ENCODE results near the gene AOX1.

AOX1 gene

GRCh38 chr2:200687922-200688920 is 102.4 kb downstream of the AOX1 start:
- CTCF ChIA-PET: interaction anchor here (0.8 kb wide), 1 partner anchor 25 kb away, joined by 3 read pairs; no protein-coding TSS in a partner anchor

GRCh38 chr2:200689115-200689514 is 103.3 kb downstream of the AOX1 start:
- ChIA-PET POLR2A (no interaction called here), CTCF (no interaction called here)
- no peak for TF ChIP-seq NFRKB (IDR thresholded peaks at IDR 0.05)
- no peak for DNase-seq (ENCODE audit: extremely low spot score)

More at GRCh38 chr2:200687922-200688920, 102.4 kb downstream of the AOX1 start:
- DNase-seq (ENCODE audit: extremely low spot score): no peak
- TF ChIP-seq L3MBTL2 (conservative IDR thresholded peaks at IDR 0.05) (no peak), FOXK2 (IDR thresholded peaks at IDR 0.05) (no peak), FOXM1 (IDR thresholded peaks at IDR 0.05; ENCODE audit: borderline replicate concordance) (no peak), TARDBP (IDR thresholded peaks at IDR 0.05) (no peak), BHLHE40 (IDR thresholded peaks at IDR 0.05; ENCODE audit: borderline replicate concordance) (no peak), ELF4 (IDR thresholded peaks at IDR 0.05) (no peak), PKNOX1 (IDR thresholded peaks at IDR 0.05) (no peak), LEF1 (IDR thresholded peaks at IDR 0.05; ENCODE audit: borderline replicate concordance) (no peak), HDGF (IDR thresholded peaks at IDR 0.05; ENCODE audit: borderline replicate concordance) (no peak), SUZ12 (IDR thresholded peaks at IDR 0.05) (no peak), ARNT (IDR thresholded peaks at IDR 0.05) (no peak), NFRKB (IDR thresholded peaks at IDR 0.05) (no peak)
- POLR2A ChIA-PET: no interaction called here

GRCh38 chr2:200693836-200694470 is 108.1 kb downstream of the AOX1 start:
- POLR2A ChIA-PET: no interaction called here
- no peak for DNase-seq (ENCODE audit: extremely low spot score)
- TF ChIP-seq TARDBP (IDR thresholded peaks at IDR 0.05): no peak
- no peak for TF ChIP-seq ELF4 (IDR thresholded peaks at IDR 0.05)
- TF ChIP-seq PKNOX1 (IDR thresholded peaks at IDR 0.05): no peak
- no peak for TF ChIP-seq SP1 (IDR thresholded peaks at IDR 0.05)
- no peak for TF ChIP-seq FOXA1 (IDR thresholded peaks at IDR 0.05)
- no peak for TF ChIP-seq FOXK2 (IDR thresholded peaks at IDR 0.05)
- TF ChIP-seq L3MBTL2 (conservative IDR thresholded peaks at IDR 0.05): no peak
- TF ChIP-seq BHLHE40 (IDR thresholded peaks at IDR 0.05; ENCODE audit: borderline replicate concordance): no peak
- TF ChIP-seq CTBP1 (IDR thresholded peaks at IDR 0.05; ENCODE audit: borderline replicate concordance): no peak
- TF ChIP-seq NFRKB (IDR thresholded peaks at IDR 0.05): no peak
- no peak for TF ChIP-seq ZNF384 (IDR thresholded peaks at IDR 0.05)
- TF ChIP-seq HDGF (IDR thresholded peaks at IDR 0.05; ENCODE audit: borderline replicate concordance): no peak
- no peak for TF ChIP-seq FOXM1 (IDR thresholded peaks at IDR 0.05; ENCODE audit: borderline replicate concordance)
- no peak for TF ChIP-seq ARNT (IDR thresholded peaks at IDR 0.05)
- CTCF ChIA-PET: no interaction called here

- no peak for TF ChIP-seq CTBP1 (IDR thresholded peaks at IDR 0.05; ENCODE audit: borderline replicate concordance)
- TF ChIP-seq ZNF384 (IDR thresholded peaks at IDR 0.05): no peak
- TF ChIP-seq L3MBTL2 (conservative IDR thresholded peaks at IDR 0.05): no peak
- no peak for TF ChIP-seq HDGF (IDR thresholded peaks at IDR 0.05; ENCODE audit: borderline replicate concordance)
- TF ChIP-seq NFRKB (IDR thresholded peaks at IDR 0.05): no peak
- no peak for TF ChIP-seq FOXK2 (IDR thresholded peaks at IDR 0.05)
- TF ChIP-seq ELF4 (IDR thresholded peaks at IDR 0.05): no peak
- no peak for TF ChIP-seq SUZ12 (IDR thresholded peaks at IDR 0.05)
- no peak for TF ChIP-seq TARDBP (IDR thresholded peaks at IDR 0.05)
- no peak for TF ChIP-seq FOXA1 (IDR thresholded peaks at IDR 0.05)
- no peak for TF ChIP-seq PKNOX1 (IDR thresholded peaks at IDR 0.05)
- TF ChIP-seq FOXM1 (IDR thresholded peaks at IDR 0.05; ENCODE audit: borderline replicate concordance): no peak
- no peak for TF ChIP-seq ARNT (IDR thresholded peaks at IDR 0.05)
- TF ChIP-seq LEF1 (IDR thresholded peaks at IDR 0.05; ENCODE audit: borderline replicate concordance): no peak
- no peak for TF ChIP-seq BHLHE40 (IDR thresholded peaks at IDR 0.05; ENCODE audit: borderline replicate concordance)
- no peak for DNase-seq (ENCODE audit: extremely low spot score)
- ChIA-PET POLR2A (no interaction called here), CTCF (no interaction called here)
Measured at GRCh38 chr2:200695191-200695590, 109.4 kb downstream of the AOX1 start.

GRCh38 chr2:200695601-200696000 is 109.8 kb downstream of the AOX1 start:
- ChIA-PET CTCF (no interaction called here), POLR2A (no interaction called here)
- no peak for DNase-seq (ENCODE audit: extremely low spot score)
- TF ChIP-seq SP1 (IDR thresholded peaks at IDR 0.05): no peak
- TF ChIP-seq FOXM1 (IDR thresholded peaks at IDR 0.05; ENCODE audit: borderline replicate concordance): no peak
- no peak for TF ChIP-seq NFRKB (IDR thresholded peaks at IDR 0.05)
- TF ChIP-seq HDGF (IDR thresholded peaks at IDR 0.05; ENCODE audit: borderline replicate concordance): no peak
- no peak for TF ChIP-seq FOXA1 (IDR thresholded peaks at IDR 0.05)
- no peak for TF ChIP-seq LEF1 (IDR thresholded peaks at IDR 0.05; ENCODE audit: borderline replicate concordance)
- no peak for TF ChIP-seq BHLHE40 (IDR thresholded peaks at IDR 0.05; ENCODE audit: borderline replicate concordance)
- TF ChIP-seq SUZ12 (IDR thresholded peaks at IDR 0.05): no peak
- no peak for TF ChIP-seq ZNF384 (IDR thresholded peaks at IDR 0.05)
- no peak for TF ChIP-seq L3MBTL2 (conservative IDR thresholded peaks at IDR 0.05)
- no peak for TF ChIP-seq ARNT (IDR thresholded peaks at IDR 0.05)
- no peak for TF ChIP-seq PKNOX1 (IDR thresholded peaks at IDR 0.05)
- TF ChIP-seq ELF4 (IDR thresholded peaks at IDR 0.05): no peak
- no peak for TF ChIP-seq TARDBP (IDR thresholded peaks at IDR 0.05)
- TF ChIP-seq FOXK2 (IDR thresholded peaks at IDR 0.05): no peak
- TF ChIP-seq CTBP1 (IDR thresholded peaks at IDR 0.05; ENCODE audit: borderline replicate concordance): no peak
